H9 (cell line): ENCODE data around the gene FBXL7. TPM values are rescaled to one million over a fixed set of nuclear protein-coding genes. Genes with fewer than 3 reads are reported as not detected.

Source experiments
- DNase-seq: peaks from one replicate; pipeline ENCODE4 v3.0.0-alpha.2; 2017
- H2AFZ ChIP-seq: one replicate; pipeline ENCODE4 v1.6.1; 2013; ENCODE audit warnings: mild to moderate bottlenecking, low read length, control low read depth, moderate library complexity
- H2AK5ac ChIP-seq: 2 replicates; pipeline ENCODE4 v1.6.1; 2013; ENCODE audit warnings: low read length, control low read depth, mixed read lengths; ENCODE audit not compliant: insufficient read length
- H2BK120ac ChIP-seq: one replicate; pipeline ENCODE4 v1.6.1; 2013; ENCODE audit warnings: low read depth, mild to moderate bottlenecking, low read length, control low read depth, inconsistent platforms; ENCODE audit not compliant: poor library complexity, severe bottlenecking
- H2BK12ac ChIP-seq: 2 replicates; pipeline ENCODE4 v1.6.1; 2013; ENCODE audit warnings: low read length, control low read depth, mixed read lengths, low read depth; ENCODE audit not compliant: insufficient read length
- H2BK15ac ChIP-seq: 2 replicates; pipeline ENCODE4 v1.6.1; 2013; ENCODE audit warnings: low read depth, low read length, control low read depth
- H2BK20ac ChIP-seq: one replicate; pipeline ENCODE4 v1.6.1; 2013; ENCODE audit warnings: low read depth, mild to moderate bottlenecking, low read length, control low read depth, inconsistent platforms; ENCODE audit not compliant: poor library complexity, severe bottlenecking
- H2BK5ac ChIP-seq: 2 replicates; pipeline ENCODE4 v1.6.1; 2013; ENCODE audit warnings: low read length, control low read depth, mixed read lengths; ENCODE audit not compliant: insufficient read length
- H3K14ac ChIP-seq: 2 replicates; pipeline ENCODE4 v1.6.1; 2013; ENCODE audit warnings: low read length, control low read depth; ENCODE audit not compliant: insufficient read depth
- H3K18ac ChIP-seq: 2 replicates; pipeline ENCODE4 v1.6.1; 2013; ENCODE audit warnings: low read depth, mild to moderate bottlenecking, mixed read lengths, low read length, control low read depth; ENCODE audit not compliant: insufficient read length
- H3K23ac ChIP-seq: 2 replicates; pipeline ENCODE4 v1.6.1; 2013; ENCODE audit warnings: low read length, control low read depth, mixed read lengths, low read depth; ENCODE audit not compliant: insufficient read length
- H3K23me2 ChIP-seq: 2 replicates; pipeline ENCODE4 v1.6.1; 2013; ENCODE audit warnings: low read depth, mild to moderate bottlenecking, mixed read lengths, low read length, control low read depth; ENCODE audit not compliant: insufficient read length, poor library complexity, severe bottlenecking
- H3K27ac ChIP-seq: 2 replicates; pipeline ENCODE4 v1.5.1; 2013; ENCODE audit warnings: low read length, control low read depth, mixed read lengths, low read depth; ENCODE audit not compliant: insufficient read length
- H3K27me3 ChIP-seq: 2 replicates; pipeline ENCODE4 v1.6.1; 2013; ENCODE audit warnings: low read length, control low read depth, inconsistent platforms; ENCODE audit not compliant: insufficient read depth
- H3K4ac ChIP-seq: 2 replicates; pipeline ENCODE4 v1.6.1; 2013; ENCODE audit warnings: low read depth, mild to moderate bottlenecking, control low read depth, inconsistent platforms, low read length, moderate library complexity
- H3K4me1 ChIP-seq: 2 replicates; pipeline ENCODE4 v1.6.1; 2013; ENCODE audit warnings: low read length, control low read depth, inconsistent platforms; ENCODE audit not compliant: insufficient read depth
- H3K4me2 ChIP-seq: 2 replicates; pipeline ENCODE4 v1.6.1; 2013; ENCODE audit warnings: low read length, control low read depth, mixed read lengths; ENCODE audit not compliant: insufficient read length, insufficient read depth
- H3K56ac ChIP-seq: 2 replicates; pipeline ENCODE4 v1.6.1; 2013; ENCODE audit warnings: low read depth, mild to moderate bottlenecking, mixed read lengths, low read length, control low read depth; ENCODE audit not compliant: insufficient read length
- H3K79me1 ChIP-seq: 2 replicates; pipeline ENCODE4 v1.6.1; 2013; ENCODE audit warnings: low read depth, mild to moderate bottlenecking, moderate library complexity, low read length, control low read depth, inconsistent platforms; ENCODE audit not compliant: insufficient read depth, poor library complexity, severe bottlenecking
- H3K79me2 ChIP-seq: 2 replicates; pipeline ENCODE4 v1.6.1; 2013; ENCODE audit warnings: low read length, control low read depth, inconsistent platforms; ENCODE audit not compliant: insufficient read depth
- H3K9ac ChIP-seq: 2 replicates; pipeline ENCODE4 v1.6.1; 2013; ENCODE audit warnings: low read length, control low read depth, mixed read lengths; ENCODE audit not compliant: insufficient read length; ENCODE audit errors: extremely low read depth
- H3K9me3 ChIP-seq: one replicate; pipeline ENCODE4 v1.6.1; 2013; ENCODE audit warnings: low read depth, low read length, inconsistent platforms; ENCODE audit not compliant: control insufficient read depth
- H3T11ph ChIP-seq: one replicate; pipeline ENCODE4 v1.6.1; 2013; ENCODE audit warnings: mild to moderate bottlenecking, low read length, control low read depth, inconsistent platforms
- H4K20me1 ChIP-seq: one replicate; pipeline ENCODE4 v1.6.1; 2013; ENCODE audit not compliant: control insufficient read depth, insufficient read length, insufficient read depth
- H4K5ac ChIP-seq: 2 replicates; pipeline ENCODE4 v1.6.1; 2013; ENCODE audit warnings: low read depth, mild to moderate bottlenecking, mixed read lengths, low read length, control low read depth; ENCODE audit not compliant: insufficient read length
- H4K8ac ChIP-seq: replicated peaks from 2 replicates; pipeline ENCODE4 v1.6.1; 2013; ENCODE audit warnings: low read length, control low read depth, mixed read lengths, low read depth; ENCODE audit not compliant: insufficient read length
- H4K91ac ChIP-seq: 2 replicates; pipeline ENCODE4 v1.6.1; 2013; ENCODE audit warnings: low read depth, mild to moderate bottlenecking, moderate library complexity, mixed read lengths, low read length, control low read depth; ENCODE audit not compliant: insufficient read length
- H3K27ac Mint-ChIP-seq, 3 experiments: 2 replicates in 2 of 3; 3 replicates in 1 of 3; pipeline ENCODE4 v1.8.0; 2020 to 2021; ENCODE audit warnings: mixed read lengths in 3 of 3, mild to moderate bottlenecking in 1 of 3, moderate library complexity in 1 of 3
- H3K27me3 Mint-ChIP-seq: 2 replicates; pipeline ENCODE4 v1.8.0; 2021; ENCODE audit warnings: low read depth, mild to moderate bottlenecking, moderate library complexity, mixed read lengths
- H3K36me3 Mint-ChIP-seq, 3 experiments: 2 replicates in 2 of 3; 3 replicates in 1 of 3; pipeline ENCODE4 v1.8.0; 2020 to 2021; ENCODE audit warnings: low read depth in 3 of 3, mixed read lengths in 3 of 3; ENCODE audit not compliant: insufficient read depth in 1 of 3
- H3K4me1 Mint-ChIP-seq, 2 experiments: 2 replicates each; pipeline ENCODE4 v1.8.0; 2020; ENCODE audit warnings: mixed read lengths in 2 of 2
- H3K4me3 Mint-ChIP-seq, 2 experiments: 2 replicates in 1 of 2; 3 replicates in 1 of 2; pipeline ENCODE4 v1.8.0; 2020 to 2021; ENCODE audit warnings: mild to moderate bottlenecking in 2 of 2, mixed read lengths in 2 of 2, moderate library complexity in 1 of 2
- H3K9me3 Mint-ChIP-seq, 2 experiments: 2 replicates in 1 of 2; 3 replicates in 1 of 2; pipeline ENCODE4 v1.8.0; 2020; ENCODE audit warnings: mild to moderate bottlenecking in 2 of 2, mixed read lengths in 2 of 2, moderate library complexity in 1 of 2
- CTCF ChIP-seq: fragments of 200-600 bp; sonication (generic); conservative IDR thresholded peaks from 3 replicates; pipeline ENCODE4 v1.8.0; 2021; ENCODE audit warnings: antibody characterized with exemption, mild to moderate bottlenecking
- WGBS: extraction: QIAGEN DNeasy Blood & Tissue Kit; methylation state at CpG from one replicate; pipeline ENCODE4 v1.1.7; 2013; ENCODE audit warnings: missing lambda C conversion rate, low lambda C conversion rate, mixed read lengths; ENCODE audit not compliant: insufficient read length; ENCODE audit errors: extremely low coverage; 5-methylcytosine and 5-hydroxymethylcytosine counted together
- total RNA-seq: library from RNA; stranded (reverse); gene quantifications from 2 replicates; pipeline ENCODE4 v1.2.1, GENCODE V29; 2021

Gene FBXL7
- total RNA-seq, 1 experiment from 2014 or later = 14.6 TPM

- H3K4me2 ChIP-seq = no peak overlapping the region
- WGBS = no CpG with 5 or more reads among the region's 1 CpG
- no peaks in the 10 kb centered on the region for H3K4me1 ChIP-seq
- H4K91ac ChIP-seq = no peak overlapping the region
- no peaks in the 10 kb centered on the region for H3K79me2 ChIP-seq
- no peak for DNase-seq
- no peaks in the 10 kb centered on the region for H3K79me1 ChIP-seq
- no peak overlapping the region for H3K23ac ChIP-seq
- no peak for TF ChIP-seq CTCF
- no peak overlapping the region for H2BK15ac ChIP-seq
- no peaks in the 10 kb centered on the region for H3K9me3 ChIP-seq
- no peaks in the 10 kb centered on the region for H3K23me2 ChIP-seq
- H3K27ac Mint-ChIP-seq = no peak overlapping the region
- no peak overlapping the region for H3K27ac ChIP-seq
- H3K18ac ChIP-seq = no peak overlapping the region
- H4K5ac ChIP-seq = no peak overlapping the region
- H3K9me3 Mint-ChIP-seq = peaks cover 4 to 9% of the 10 kb centered on the region in 2 experiments; a peak in 2 of 5 replicates
- no peaks in the 10 kb centered on the region for H3K27me3 ChIP-seq
- H2BK5ac ChIP-seq = no peak overlapping the region
- H3T11ph ChIP-seq = no peak overlapping the region
- H3K4ac ChIP-seq = no peak overlapping the region
- H3K27me3 Mint-ChIP-seq = peaks cover 5% of the 10 kb centered on the region
- H2BK20ac ChIP-seq = no peak overlapping the region
- no peak overlapping the region for H3K14ac ChIP-seq
- H2BK120ac ChIP-seq = no peak overlapping the region
- H3K56ac ChIP-seq = no peak overlapping the region
- H2AK5ac ChIP-seq = no peak overlapping the region
- no peaks in the 10 kb centered on the region for H4K20me1 ChIP-seq
- peaks cover 0 to 8% (median 0%) of the 10 kb centered on the region in 3 experiments; a peak in 2 of 7 replicates for H3K36me3 Mint-ChIP-seq
- no peaks in the 10 kb centered on the region for H3K4me1 Mint-ChIP-seq
- no peak overlapping the region for H2AFZ ChIP-seq
- no peak overlapping the region for H3K4me3 Mint-ChIP-seq
- H4K8ac ChIP-seq = no peak overlapping the region
- H2BK12ac ChIP-seq = no peak overlapping the region
- H3K9ac ChIP-seq = no peak overlapping the region
Measured at GRCh38 chr5:15452781-15453180, 47.2 kb upstream of the FBXL7 start.
